Measurements from ENCODE around the gene PPP3R1. TPM values are rescaled to one million over a fixed set of nuclear protein-coding genes. Genes with fewer than 3 reads are reported as not detected.

The PPP3R1 gene
- total RNA-seq, 4 donors from 2014 or later: 31.5 to 41.7 (median 36.3) TPM

DNA sequence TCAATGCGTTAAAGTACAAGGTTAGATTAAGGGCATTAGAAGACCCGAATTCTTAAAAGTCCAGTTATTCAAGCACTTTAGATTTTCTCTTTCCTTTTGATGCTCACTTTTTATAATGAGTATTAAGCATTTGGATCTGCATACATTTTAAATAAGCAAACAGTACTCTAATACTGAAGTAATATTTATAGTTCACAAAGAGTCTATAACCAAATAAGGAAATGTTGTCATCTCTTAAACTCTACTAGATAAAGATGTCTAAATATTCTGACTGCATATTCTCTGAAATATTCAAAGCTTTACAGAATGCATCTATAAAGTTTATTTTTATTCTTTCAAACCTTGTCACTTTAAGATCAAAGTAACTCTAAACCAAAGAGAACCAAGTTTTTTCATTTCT, 25.5 kb downstream of the PPP3R1 start:
- H3K27ac ChIP-seq: no peak overlapping the region
- no peak for DNase-seq (ENCODE audit: low spot score in 2 of 2)
- 68 to 71% methylated on average over 2 of the region's 2 CpGs for WGBS, 2 donors
- H3K36me3 ChIP-seq: no peaks in the 10 kb centered on the region
- H3K9me3 ChIP-seq: no peaks in the 10 kb centered on the region
- no peaks in the 10 kb centered on the region for H3K27me3 ChIP-seq
- TF ChIP-seq, protein P1, sequence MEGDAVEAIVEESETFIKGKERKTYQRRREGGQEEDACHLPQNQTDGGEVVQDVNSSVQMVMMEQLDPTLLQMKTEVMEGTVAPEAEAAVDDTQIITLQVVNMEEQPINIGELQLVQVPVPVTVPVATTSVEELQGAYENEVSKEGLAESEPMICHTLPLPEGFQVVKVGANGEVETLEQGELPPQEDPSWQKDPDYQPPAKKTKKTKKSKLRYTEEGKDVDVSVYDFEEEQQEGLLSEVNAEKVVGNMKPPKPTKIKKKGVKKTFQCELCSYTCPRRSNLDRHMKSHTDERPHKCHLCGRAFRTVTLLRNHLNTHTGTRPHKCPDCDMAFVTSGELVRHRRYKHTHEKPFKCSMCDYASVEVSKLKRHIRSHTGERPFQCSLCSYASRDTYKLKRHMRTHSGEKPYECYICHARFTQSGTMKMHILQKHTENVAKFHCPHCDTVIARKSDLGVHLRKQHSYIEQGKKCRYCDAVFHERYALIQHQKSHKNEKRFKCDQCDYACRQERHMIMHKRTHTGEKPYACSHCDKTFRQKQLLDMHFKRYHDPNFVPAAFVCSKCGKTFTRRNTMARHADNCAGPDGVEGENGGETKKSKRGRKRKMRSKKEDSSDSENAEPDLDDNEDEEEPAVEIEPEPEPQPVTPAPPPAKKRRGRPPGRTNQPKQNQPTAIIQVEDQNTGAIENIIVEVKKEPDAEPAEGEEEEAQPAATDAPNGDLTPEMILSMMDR (IDR thresholded peaks at IDR 0.05): no peak
- no peak for TF ChIP-seq EP300 (IDR thresholded peaks at IDR 0.05)
- TF ChIP-seq POLR2A (IDR thresholded peaks at IDR 0.05): no peak
- no peak overlapping the region for H3K4me3 ChIP-seq
- peaks cover 0 to 83% (median 5%) of the 10 kb centered on the region in 4 donors for H3K4me1 ChIP-seq

DNA sequence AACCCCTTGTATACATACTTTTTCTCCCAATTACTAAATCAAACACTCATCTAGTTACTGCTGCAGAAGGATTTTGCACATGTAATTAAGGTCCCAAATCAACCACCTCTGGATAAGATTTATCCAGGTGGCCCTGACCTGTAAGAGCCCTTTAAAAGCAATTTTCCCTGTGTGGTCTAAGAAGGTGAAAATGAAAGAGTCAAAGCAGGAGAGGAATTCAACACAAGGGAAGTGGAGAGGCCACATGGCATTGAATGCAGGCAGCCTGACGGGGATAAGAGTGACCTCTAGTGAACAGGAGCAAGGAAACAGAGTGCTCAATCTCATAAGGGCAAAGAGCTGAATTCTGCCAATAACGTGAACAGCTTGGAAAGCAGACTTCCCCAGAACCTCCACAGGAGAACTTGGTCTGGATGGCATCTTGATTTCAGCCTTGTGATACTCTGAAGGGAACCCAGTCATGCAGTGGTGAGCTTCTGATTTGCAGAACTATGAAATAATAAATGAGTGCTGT, 27.2 kb downstream of the PPP3R1 start:
- no peak for DNase-seq (ENCODE audit: low spot score in 2 of 2)
- no peaks in the 10 kb centered on the region for H3K36me3 ChIP-seq
- peaks cover 0 to 67% (median 4%) of the 10 kb centered on the region in 4 donors for H3K4me1 ChIP-seq
- no peak overlapping the region for H3K4me3 ChIP-seq
- H3K27me3 ChIP-seq: no peaks in the 10 kb centered on the region
- 29 to 31% methylated on average over 2 of the region's 2 CpGs for WGBS, 2 donors
- no peaks in the 10 kb centered on the region for H3K9me3 ChIP-seq
- H3K27ac ChIP-seq: no peak overlapping the region
- TF ChIP-seq, protein P1 (IDR thresholded peaks at IDR 0.05): no peak
- TF ChIP-seq EP300 (IDR thresholded peaks at IDR 0.05) (no peak), POLR2A (IDR thresholded peaks at IDR 0.05) (no peak)

DNA sequence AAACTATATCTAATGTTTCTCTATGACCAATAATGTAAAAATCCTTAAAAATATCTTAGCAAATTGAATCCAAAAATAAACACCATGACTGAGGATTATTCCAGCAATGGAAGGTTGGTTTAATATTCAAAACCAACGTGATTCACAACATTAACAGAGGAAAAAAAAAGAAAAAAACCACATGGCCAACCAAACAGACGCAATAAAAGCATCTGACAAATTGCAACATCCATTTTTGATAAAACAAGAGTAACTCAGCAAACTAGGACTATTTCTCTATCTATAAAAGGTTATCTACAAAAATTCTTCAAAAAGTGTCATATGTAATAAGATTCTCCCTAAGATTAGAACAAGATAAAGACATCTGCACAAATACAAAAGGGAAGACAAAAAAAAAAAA, 28.9 kb downstream of the PPP3R1 start:
- TF ChIP-seq EP300 (IDR thresholded peaks at IDR 0.05) (no peak), POLR2A (IDR thresholded peaks at IDR 0.05) (no peak)
- TF ChIP-seq, protein P1 (IDR thresholded peaks at IDR 0.05): no peak
- H3K27me3 ChIP-seq: no peaks in the 10 kb centered on the region
- H3K4me3 ChIP-seq: no peak overlapping the region
- no peaks in the 10 kb centered on the region for H3K36me3 ChIP-seq
- peaks cover 0 to 65% (median 7%) of the 10 kb centered on the region in 4 donors for H3K4me1 ChIP-seq
- no peaks in the 10 kb centered on the region for H3K9me3 ChIP-seq
- no peak overlapping the region for H3K27ac ChIP-seq
- DNase-seq (ENCODE audit: low spot score in 2 of 2): no peak
- 51 to 59% methylated on average over 2 of the region's 2 CpGs for WGBS, 2 donors

DNA sequence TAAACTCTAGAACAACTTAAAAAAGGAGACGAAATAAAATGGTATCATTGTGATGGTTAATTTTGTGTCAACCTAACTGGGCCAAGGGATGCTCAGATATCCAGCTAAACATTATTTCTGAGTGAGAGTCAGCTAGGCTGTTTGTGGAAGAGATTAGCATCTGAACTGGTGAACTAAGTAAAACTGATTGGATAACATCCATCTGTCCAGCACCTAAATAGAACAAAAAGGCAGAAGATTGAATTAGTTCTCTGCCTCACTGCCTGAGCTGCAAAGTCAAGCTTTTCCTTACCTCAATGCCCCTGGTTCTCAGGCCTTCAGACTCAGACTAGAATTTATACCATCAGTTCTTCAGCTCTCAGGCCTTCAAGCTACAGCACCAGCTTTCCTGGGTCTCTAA, 30.0 kb downstream of the PPP3R1 start:
- Histone ChIP-seq H3K4me3 (no peak overlapping the region), H3K36me3 (no peaks in the 10 kb centered on the region), H3K4me1 (peaks cover 0 to 64% (median 9%) of the 10 kb centered on the region in 4 donors), H3K27ac (no peak overlapping the region), H3K27me3 (no peaks in the 10 kb centered on the region), H3K9me3 (no peaks in the 10 kb centered on the region)
- TF ChIP-seq EP300 (IDR thresholded peaks at IDR 0.05) (no peak), POLR2A (IDR thresholded peaks at IDR 0.05) (no peak)
- TF ChIP-seq, protein P1 (IDR thresholded peaks at IDR 0.05): no peak
- 96 to 97% methylated on average over 1 of the region's 1 CpG for WGBS, 2 donors
- no peak for DNase-seq (ENCODE audit: low spot score in 2 of 2)

DNA sequence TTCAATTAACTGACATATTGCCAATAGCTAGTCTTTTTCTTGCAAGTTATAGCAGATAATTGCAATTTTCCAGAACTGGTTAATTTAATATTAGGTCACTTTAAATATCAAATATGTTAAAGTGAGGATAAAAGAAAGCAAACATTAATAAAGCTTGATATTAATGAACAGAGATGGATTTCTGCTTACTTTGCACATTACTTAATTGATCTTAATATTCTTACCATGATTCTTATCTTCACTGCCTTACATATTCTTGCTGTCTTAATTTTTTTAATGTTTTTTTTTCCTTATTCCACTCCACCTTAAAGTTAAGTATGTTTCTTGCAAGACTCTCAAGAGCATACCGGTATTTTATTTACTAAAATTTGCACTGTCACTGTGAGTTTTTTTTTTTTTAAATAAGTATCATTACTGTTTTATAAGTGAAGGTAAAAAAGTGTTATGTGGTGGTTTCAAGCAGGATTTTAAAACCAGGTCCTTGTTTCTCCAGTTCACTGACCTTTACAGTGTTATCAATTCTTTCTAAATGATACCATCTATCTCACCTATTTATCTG, 33.9 kb downstream of the PPP3R1 start:
- 33 to 58% methylated on average over 1 of the region's 1 CpG for WGBS, 2 donors
- peaks cover 0 to 46% (median 9%) of the 10 kb centered on the region in 4 donors for H3K4me1 ChIP-seq
- H3K9me3 ChIP-seq: no peaks in the 10 kb centered on the region
- H3K27me3 ChIP-seq: no peaks in the 10 kb centered on the region
- TF ChIP-seq POLR2A (IDR thresholded peaks at IDR 0.05) (no peak), EP300 (IDR thresholded peaks at IDR 0.05) (no peak)
- TF ChIP-seq, protein P1 (IDR thresholded peaks at IDR 0.05): no peak
- no peak for DNase-seq (ENCODE audit: low spot score in 2 of 2)
- no peaks in the 10 kb centered on the region for H3K36me3 ChIP-seq
- no peak overlapping the region for H3K4me3 ChIP-seq
- H3K27ac ChIP-seq: no peak overlapping the region

All from tibial nerve (tissue), 4 donors.